ENCODE results near the gene PER2. TPM values are rescaled to one million over a fixed set of nuclear protein-coding genes. Genes with fewer than 3 reads are reported as not detected.

The PER2 gene
- total RNA-seq, 4 donors from 2014 or later, result 4.1 to 7.5 (median 6.7) TPM

GRCh38 chr2:238320648-238321281, 32.4 kb upstream of the PER2 start:
- peak overlapping the region; percentile 69 to 82 (median 81) for H3K27ac ChIP-seq
- no peaks in the 10 kb centered on the region for H3K27me3 ChIP-seq
- H3K36me3 ChIP-seq, result no peaks in the 10 kb centered on the region
- no peak for TF ChIP-seq POLR2A (IDR thresholded peaks at IDR 0.05)
- TF ChIP-seq, protein P1, sequence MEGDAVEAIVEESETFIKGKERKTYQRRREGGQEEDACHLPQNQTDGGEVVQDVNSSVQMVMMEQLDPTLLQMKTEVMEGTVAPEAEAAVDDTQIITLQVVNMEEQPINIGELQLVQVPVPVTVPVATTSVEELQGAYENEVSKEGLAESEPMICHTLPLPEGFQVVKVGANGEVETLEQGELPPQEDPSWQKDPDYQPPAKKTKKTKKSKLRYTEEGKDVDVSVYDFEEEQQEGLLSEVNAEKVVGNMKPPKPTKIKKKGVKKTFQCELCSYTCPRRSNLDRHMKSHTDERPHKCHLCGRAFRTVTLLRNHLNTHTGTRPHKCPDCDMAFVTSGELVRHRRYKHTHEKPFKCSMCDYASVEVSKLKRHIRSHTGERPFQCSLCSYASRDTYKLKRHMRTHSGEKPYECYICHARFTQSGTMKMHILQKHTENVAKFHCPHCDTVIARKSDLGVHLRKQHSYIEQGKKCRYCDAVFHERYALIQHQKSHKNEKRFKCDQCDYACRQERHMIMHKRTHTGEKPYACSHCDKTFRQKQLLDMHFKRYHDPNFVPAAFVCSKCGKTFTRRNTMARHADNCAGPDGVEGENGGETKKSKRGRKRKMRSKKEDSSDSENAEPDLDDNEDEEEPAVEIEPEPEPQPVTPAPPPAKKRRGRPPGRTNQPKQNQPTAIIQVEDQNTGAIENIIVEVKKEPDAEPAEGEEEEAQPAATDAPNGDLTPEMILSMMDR (IDR thresholded peaks at IDR 0.05 in 4 of 5, conservative IDR thresholded peaks at IDR 0.05 in 1 of 5), result no peak
- no peak for DNase-seq
- in situ Hi-C loops (cut with MboI; ENCODE audit: low sequenced_read_pairs in 4 of 4) (no loop called here), intact Hi-C loops (cut with DNase I; ENCODE audit: low total_unique reads) (loop anchor here (1.0 to 5.0 kb wide), 3 partner anchors 31 to 260 kb away; no protein-coding TSS in a partner anchor)
- peaks cover 21 to 31% of the 10 kb centered on the region in 2 donors for H3K4me1 ChIP-seq
- H3K9me3 ChIP-seq, result no peaks in the 10 kb centered on the region
- H3K4me3 ChIP-seq, result peak overlapping the region; percentile 65 to 74 (median 66)
- peak; percentile 12 to 14 for ATAC-seq

DNA sequence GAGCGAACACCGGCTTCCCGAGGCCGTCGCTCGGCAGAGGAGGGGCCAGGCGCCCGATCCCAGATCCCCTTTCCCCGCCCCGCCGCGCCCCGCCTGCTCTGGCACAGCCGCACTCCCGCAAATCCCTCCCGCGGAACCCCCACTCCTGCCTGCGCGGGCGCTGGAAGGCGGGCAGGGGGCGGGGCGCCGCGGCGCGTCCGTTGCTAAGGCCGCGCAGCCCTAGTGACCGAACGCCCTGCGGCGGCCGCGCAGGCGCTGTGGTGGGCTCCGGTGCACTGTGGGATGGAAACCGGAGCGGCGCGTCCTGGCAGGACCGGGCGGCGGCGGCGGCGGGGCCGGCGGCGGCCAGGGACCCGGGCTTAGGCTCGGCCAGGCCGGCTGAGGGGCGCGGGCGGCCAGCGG, 31.8 kb upstream of the PER2 start, which contains the start of gene TRAF3IP1:
TRAF3IP1 (plus strand) TSS at position 273 of the 402 bp plus-strand sequence. CDS start 145 bp downstream, outside the sequence.
- Histone ChIP-seq H3K27me3 (no peaks in the 10 kb centered on the region), H3K27ac (peak within 1 kb of the TSS; percentile 75 to 89 (median 81)), H3K36me3 (no peaks in the 10 kb centered on the region), H3K9me3 (no peaks in the 10 kb centered on the region), H3K4me3 (peak within 1 kb of the TSS; percentile 65 to 74 (median 70)), H3K4me1 (peaks cover 21 to 31% of the 10 kb centered on the region in 2 donors)
- intact Hi-C loops (cut with DNase I; ENCODE audit: low total_unique reads) (loop anchor here (1.0 to 5.0 kb wide), 3 partner anchors 31 to 260 kb away; no protein-coding TSS in a partner anchor), in situ Hi-C loops (cut with MboI; ENCODE audit: low sequenced_read_pairs in 4 of 4) (no loop called here)
- TF ChIP-seq, protein P1 (IDR thresholded peaks at IDR 0.05 in 4 of 5, conservative IDR thresholded peaks at IDR 0.05 in 1 of 5), result no peak
- peak; percentile 50 to 74 for TF ChIP-seq POLR2A (IDR thresholded peaks at IDR 0.05)
- peak; percentile 80 to 81 for ATAC-seq
- DNase-seq, result peak; percentile 83 to 91

- H3K4me3 ChIP-seq, result no peak overlapping the region
- H3K27ac ChIP-seq, result no peak overlapping the region
- H3K36me3 ChIP-seq, result no peaks in the 10 kb centered on the region
- no peak for TF ChIP-seq POLR2A (IDR thresholded peaks at IDR 0.05)
- TF ChIP-seq, protein P1 (IDR thresholded peaks at IDR 0.05 in 4 of 5, conservative IDR thresholded peaks at IDR 0.05 in 1 of 5), result no peak
- H3K4me1 ChIP-seq, result peaks cover 5% of the 10 kb centered on the region in 2 donors
- H3K27me3 ChIP-seq, result no peaks in the 10 kb centered on the region
- in situ Hi-C loops (cut with MboI; ENCODE audit: low sequenced_read_pairs in 4 of 4), result no loop called here
- DNase-seq (no peak), ATAC-seq (no peak)
- no peaks in the 10 kb centered on the region for H3K9me3 ChIP-seq
- intact Hi-C loops (cut with DNase I; ENCODE audit: low total_unique reads), result no loop called here
These were observed 26.7 kb upstream of the PER2 start for GRCh38 chr2:238315031-238315595.

GRCh38 chr2:238314576-238314975, 26.2 kb upstream of the PER2 start:
- Histone ChIP-seq H3K9me3 (no peaks in the 10 kb centered on the region), H3K27ac (no peak overlapping the region), H3K4me3 (no peak overlapping the region), H3K36me3 (no peaks in the 10 kb centered on the region), H3K27me3 (no peaks in the 10 kb centered on the region), H3K4me1 (peaks cover 2% of the 10 kb centered on the region in 2 donors)
- no peak for ATAC-seq
- intact Hi-C loops (cut with DNase I; ENCODE audit: low total_unique reads) (no loop called here), in situ Hi-C loops (cut with MboI; ENCODE audit: low sequenced_read_pairs in 4 of 4) (no loop called here)
- DNase-seq, result no peak
- TF ChIP-seq POLR2A (IDR thresholded peaks at IDR 0.05), result no peak
- TF ChIP-seq, protein P1 (IDR thresholded peaks at IDR 0.05 in 4 of 5, conservative IDR thresholded peaks at IDR 0.05 in 1 of 5), result no peak

Measured in gastrocnemius medialis (tissue), 4 donors.